SKM-1 treated with dmso at 0.1 percent for 144 hours (cell line): ENCODE measurements around the gene KIRREL3.

Experiments used
- DNase-seq: peaks from one replicate; lab custom pipeline; 2025; ENCODE audit not compliant: unreplicated experiment; lab: John Stamatoyannopoulos, UW

KIRREL3 gene

DNA sequence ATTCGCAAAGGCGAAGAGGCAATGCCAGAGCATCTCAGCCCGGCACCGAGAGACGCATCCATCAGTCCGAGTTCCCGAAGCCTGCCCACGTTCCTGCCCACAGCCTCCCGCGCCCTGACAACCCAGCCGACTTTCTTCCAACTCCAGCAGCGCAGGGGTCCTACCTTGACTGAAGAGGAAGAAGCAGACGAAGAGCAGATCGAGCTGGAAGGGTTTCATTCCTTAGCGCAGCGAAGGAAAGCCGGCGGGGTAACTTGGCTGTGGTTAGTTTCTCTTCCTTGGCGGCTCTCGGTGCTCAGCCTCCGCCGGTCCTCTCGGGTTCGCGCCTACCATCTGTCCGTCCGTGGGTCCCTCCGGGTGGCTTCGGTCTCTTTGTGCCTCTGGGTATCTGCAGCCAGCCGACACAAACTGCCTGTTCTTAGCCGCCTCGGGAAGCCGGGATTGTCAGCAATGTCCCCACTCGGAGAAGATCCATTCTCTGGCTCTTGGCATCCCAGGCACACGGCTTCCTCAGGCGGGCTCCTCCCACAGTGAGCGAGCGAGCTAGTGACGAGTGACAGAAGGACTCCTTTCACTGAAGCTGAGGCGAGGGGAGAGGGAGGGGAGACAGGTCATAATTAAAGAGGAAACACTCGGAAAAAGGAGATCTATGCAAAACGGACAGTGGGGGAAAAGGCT, at the start of gene KIRREL3:
Gene KIRREL3, minus strand, starts transcription at position 480 of the 678 bp plus-strand sequence.
- DNase-seq, result no peak

DNA sequence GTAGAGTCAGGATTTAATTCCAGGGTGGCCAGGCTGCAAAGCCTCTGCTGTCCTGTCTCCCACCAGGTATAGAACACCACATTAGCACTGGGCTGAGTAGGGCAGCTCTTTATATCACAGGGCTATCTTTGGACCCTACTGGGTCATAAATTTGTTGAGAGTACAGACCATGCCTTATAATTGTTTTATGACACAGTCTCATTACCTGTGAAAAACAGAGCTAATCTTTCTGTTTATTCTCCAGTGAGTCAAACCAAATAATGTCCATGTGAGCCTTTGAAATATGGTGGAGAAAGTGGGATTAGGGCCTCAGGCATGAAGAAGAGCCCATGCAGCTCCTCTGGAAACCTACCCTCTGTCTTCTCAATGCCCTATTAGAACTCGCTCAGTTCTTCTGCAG, 49.6 kb upstream of the KIRREL3 start:
- no peak for DNase-seq

DNA sequence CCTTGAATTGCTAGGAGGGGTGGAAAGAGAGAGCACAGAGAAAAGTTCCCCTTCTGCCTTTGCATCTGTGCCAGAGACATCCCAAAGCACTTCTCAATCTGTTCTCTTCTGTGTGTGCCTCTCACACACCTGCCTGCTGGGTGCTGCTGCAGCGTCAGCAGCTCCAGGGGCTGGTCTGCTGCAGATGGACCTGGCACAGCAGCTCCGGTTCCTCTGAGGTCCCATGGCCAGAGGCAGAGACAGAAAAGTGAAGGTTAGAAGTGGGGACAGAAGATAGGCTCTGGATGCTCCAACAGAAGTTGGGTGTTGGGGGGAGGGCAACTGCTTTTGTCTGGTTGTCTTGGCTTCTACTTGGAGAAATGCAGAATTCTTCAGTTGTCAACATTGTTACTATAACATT, 48.9 kb upstream of the KIRREL3 start:
- DNase-seq, result no peak

DNA sequence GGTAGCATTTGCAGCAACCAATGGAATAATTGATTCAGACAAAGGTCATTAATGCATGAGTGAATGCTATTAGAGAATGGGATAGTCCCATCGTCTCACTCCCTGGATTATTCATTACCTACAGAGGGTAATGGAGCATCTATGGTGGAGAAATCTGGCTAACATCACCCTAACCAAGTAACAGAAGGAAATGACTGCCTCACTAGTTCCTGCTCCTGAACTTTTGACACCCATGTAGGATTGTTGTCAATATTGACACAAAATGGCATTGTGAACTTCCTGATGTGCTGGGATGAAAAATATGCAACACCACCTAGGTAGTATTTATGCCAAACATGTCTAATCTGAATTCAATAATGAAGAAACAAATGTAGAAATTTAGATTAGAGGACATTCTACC, 44.0 kb upstream of the KIRREL3 start:
- DNase-seq, result no peak

DNA sequence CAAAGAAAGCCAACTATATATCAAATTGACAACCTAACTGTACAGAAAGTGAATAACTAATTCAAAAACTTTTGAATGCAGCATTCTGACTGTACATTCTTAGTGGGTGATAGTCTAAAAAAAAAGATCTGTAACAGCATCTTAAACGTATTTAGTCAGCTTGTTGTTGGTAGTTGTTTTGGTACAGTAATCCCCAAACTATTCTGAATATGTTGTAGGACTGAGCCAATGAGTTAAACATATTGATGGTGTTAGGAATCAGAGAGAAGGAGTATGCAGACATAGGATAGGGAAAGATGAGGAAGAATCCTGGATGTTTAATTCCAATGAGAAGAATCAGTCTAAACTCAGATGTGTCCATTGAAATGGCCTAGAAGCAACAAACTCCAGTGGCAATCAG, 41.9 kb upstream of the KIRREL3 start:
- DNase-seq, result no peak

DNA sequence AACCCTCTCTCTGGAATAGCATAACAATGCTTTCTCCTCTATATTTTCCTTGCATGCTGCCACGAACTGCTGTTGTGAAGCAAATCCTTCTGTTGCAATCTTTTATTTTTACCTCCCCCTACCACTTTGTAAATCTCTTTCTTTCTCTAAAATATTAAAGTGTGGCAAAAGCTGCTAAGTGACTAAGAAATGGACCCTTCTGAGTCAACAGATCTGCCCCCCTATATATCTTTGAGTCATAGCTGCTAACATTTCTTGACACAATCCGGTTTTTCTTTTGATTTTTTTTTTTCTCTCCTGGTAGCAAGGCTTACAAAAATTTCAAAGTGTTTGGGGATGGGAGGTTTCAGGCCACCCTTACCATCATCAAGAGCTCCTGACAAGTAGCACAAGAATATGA, 39.0 kb upstream of the KIRREL3 start:
- DNase-seq, result no peak

DNA sequence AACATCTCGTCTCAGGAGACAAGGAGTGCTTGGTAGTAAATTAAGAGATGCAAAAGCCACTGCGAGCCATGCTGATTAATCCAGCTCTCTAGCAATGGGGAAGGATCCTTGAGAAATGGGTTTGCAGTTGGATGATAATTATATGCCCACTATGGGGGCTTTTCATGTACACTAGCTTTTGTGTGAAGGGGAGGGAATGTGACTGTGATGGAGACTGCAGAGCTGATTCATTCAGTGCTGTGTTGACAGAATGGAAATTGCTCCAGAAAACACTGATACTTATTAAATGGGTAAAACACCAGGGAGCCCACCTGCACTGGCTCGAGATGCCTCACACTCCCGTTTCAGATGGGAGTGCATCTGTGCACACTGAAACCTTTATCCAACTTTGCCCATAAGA, 37.0 kb upstream of the KIRREL3 start:
- DNase-seq, result no peak

DNA sequence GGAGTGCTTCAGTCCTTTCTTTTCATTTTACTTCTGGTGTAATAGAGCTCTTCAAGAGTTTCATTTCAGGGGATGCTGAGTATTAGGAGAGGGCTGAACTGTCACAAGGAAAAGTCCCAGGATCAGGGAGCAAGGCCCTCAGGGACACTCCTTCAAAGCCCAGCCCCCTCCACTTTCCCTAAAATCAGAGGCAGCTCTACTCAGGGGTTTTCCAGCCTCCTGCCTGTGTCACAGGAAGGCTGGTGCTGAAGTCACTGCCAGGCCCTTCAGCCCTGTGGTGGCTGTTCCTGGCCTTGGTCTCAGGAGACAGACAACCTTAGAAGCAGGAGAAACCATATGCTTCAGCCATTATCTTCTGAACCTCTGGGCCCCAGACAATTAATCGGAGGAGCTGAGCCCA, 36.4 kb upstream of the KIRREL3 start:
- DNase-seq, result no peak

DNA sequence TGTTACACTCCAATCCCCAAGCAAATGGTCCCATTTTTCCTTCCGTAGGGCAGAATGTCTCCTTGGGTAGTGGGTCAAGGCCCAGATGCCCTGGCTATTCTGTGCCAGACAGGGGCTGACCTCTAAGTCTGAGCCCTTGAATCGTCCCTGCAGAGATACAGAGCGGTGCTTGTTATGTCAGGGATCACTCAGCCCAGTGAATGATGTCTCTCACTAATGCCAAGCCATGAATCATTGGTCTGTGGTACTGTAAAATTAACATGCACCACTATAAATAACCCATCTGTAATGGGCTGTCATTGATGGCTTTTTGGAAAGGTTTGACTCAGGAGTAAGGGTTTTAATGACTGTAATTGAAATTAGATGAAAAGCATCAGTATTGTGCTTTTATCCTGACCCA, 35.3 kb upstream of the KIRREL3 start:
- DNase-seq, result no peak

DNA sequence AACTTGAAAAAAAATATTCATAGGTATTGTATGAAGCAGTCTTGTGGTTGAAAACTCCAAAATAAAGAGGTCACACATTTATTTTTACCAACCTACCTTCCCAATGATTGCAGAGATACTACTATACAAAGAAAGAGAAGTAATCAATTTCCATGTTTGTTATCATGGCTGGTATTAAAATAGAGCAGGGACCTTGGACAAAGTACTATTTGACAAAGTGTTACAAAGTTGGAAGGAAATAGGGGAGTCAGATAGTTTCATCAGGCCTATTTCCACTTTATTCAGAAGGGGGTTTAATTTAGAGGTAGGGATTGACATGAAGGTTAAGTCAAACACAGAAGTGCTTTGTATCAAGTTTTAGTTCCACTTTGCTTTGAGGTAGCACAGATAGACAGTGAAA, 34.4 kb upstream of the KIRREL3 start:
- DNase-seq, result no peak

DNA sequence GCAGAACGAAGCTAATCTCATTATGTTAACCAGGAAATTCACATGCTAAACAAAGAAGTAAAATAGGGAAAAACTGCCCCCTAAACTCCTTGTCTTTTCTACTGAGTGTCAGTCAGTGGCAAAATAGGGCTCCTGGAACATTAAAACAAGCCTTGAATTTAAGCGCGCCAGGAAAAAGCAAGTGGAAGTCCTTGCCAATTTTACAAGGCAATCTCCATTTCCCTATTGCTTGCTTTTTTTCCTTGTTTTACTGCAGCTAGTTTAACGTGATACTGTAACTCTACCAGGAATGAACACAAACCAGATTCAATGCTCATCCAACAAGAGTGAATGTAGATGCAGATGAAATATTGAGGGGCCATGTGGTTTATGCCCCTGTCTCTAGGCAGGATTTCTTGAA, 28.1 kb upstream of the KIRREL3 start:
- DNase-seq, result no peak

DNA sequence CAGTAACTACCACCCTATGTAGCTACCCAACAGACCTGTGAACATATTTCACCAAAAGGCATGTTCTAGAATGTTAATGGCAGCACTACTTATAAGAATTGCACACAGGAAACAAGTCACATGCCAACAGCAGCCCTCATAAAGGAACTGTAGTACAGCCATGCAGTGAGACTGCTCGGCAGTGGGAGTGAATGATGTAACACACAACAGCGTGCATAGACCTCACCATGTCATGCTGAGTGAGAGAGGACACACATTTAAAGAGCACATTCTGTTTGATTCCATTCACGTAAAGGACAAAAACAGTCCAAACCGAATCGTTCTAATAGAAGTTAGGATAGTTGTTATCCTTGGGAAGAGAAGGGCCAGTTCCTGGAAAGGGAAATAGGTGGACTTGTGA, 27.2 kb upstream of the KIRREL3 start:
- DNase-seq, result no peak

DNA sequence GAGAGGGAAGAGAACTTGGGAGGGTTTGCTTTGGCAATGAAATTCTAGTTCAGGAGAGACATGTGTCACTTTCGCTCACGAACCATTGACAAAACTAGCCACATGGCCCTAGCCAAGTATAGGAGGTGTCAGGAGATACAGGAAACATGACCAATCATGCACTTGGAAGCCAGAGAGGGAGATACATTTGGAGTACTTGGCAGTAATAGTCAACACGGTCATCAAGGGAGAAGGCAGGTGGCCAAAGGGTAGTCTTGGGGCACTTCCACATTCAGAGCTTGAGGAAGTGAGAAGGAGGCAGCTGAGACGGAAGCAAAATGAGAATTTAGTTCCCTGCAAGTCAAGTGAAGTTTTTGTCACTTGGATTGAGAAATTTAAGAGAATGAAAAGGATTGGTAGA, 26.4 kb upstream of the KIRREL3 start:
- DNase-seq, result no peak

DNA sequence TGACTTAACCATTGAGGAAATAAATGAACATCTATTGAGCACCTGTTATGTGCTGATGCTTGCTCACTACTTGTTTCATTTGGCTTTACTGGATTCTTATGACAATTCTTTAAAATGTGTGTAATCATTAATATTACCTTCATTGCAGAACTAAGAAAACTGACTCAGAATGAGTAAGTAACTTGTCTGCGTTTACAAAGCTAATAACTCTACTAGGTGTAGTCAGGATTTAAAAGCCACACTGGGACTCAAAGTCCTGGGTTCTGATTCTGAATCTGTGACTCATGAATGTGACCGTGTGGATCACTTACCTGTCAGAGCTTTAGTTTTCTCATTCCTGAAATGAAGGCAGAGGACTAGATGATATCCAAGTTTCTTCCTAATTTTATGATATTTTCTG, 23.4 kb upstream of the KIRREL3 start:
- DNase-seq, result no peak

DNA sequence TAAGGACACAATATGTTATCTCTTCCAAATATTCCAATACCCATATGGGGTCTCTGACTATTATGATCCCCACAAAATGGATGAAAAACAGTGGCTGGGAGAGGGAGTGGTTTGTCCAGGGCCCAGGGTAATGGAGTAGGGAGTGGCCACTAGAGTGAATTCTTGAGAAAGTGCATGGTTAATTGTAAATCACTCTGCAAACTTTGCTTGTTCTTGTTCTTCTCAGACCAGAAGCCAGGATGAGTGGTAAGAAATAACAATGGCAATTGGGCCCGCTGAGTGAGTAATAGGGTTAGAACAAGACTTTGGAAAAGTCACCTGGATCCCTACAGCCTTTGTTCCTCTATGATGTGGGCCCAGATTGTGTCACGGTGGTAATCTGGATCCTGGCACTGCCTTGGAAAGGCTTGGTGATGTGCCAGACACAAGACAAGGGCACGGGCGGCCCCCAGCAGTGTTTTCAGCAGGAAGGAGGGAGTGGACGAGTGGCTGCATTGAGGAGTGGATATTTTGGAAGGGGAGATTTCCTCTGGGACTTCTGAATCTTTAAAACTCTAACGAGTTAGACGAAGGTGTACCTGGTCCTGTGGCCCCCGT, 18.2 kb upstream of the KIRREL3 start:
- DNase-seq, result no peak

DNA sequence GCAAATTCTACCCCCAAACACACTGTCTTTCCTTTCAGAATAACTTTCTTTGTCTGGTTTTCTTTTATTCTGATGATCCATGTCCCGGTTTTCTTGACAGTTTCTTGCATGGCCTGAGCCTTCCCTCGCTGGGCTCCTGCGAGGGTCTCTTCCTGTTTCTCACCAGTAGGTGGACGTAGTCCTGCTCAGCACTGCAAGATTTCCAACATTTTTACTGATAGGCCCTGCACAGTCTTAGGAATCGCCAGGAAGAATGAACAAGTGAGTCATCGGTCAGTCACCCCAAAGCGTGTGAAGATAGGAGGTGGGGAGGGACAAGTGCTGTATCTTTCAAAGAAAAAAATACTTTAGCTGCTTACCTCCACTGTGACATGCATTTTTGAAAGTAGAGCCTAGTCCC, 16.9 kb upstream of the KIRREL3 start:
- no peak for DNase-seq

DNA sequence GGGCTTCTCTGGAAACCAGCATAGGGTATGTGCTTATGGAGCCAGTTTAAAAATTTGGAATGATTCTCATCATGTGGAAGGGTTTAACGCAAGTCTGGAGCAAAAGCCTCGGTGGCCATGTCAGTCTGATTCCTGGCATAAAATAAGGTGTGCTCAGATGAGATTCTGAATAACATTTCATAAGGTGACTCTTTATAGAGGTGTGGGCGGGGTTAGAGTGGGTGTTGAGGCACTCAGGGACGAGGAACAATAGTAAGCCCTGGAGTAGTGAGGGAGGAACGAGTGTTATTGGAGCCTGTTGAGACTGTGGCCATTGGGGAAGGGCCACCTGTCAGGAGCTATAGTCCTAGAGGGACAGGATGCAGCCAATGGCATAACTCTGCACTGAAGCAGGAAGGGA, 13.0 kb upstream of the KIRREL3 start:
- DNase-seq, result no peak

DNA sequence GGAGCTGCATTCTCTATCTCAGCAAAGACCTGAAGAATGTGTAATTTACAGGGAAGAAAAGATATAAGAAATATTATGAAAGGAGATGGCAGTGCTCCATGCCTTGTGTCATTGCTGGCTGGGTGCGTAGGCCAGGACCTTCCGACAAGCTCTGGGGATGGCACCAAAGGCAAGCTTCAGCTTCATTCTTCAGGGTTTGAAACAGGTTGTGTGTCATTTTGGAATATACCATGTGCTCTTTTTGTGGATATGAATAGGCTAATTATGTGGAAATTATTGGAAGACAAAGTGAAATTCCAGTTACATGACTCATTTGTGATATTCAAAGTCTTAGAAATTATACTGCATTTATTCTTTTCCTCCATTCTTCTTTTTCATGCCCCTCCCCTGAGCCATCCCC, 5.7 kb upstream of the KIRREL3 start:
- DNase-seq, result no peak

DNA sequence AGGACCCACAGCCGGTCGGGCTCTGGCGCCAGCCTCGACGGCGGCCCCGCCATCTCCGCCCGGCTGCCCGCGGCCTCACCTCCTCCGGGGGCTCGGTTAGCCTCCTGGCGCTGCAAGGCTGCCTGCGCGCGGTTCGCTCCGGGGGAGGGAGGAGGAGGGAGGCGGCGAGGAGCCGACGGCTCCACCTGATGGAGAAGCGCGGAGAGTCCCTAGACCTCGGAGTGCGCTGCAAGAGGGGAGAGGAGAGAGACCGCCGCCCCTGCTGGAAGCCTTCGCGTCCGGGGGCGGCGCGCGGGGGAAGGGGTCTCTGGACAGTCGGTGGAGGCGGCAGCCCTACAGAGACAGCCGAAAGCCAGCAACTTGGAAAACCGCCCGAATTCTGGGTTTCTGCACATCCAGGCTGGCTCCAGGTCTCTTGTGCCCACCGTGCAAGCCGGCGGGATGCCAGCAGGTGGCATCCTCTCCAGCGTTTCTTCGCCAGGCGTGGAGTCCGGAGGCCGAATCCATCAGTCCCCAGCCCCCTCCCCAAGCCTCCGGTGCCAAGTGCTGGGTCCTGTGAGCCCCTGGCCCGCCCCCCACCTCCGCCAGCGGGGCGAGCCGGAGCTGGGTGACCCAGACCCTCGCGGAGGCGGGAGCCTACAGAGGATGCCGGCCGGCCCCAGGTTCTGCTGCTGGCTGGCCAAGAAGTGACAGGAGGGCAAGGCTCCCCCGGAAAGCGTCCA, 2.9 kb upstream of the KIRREL3 start:
- DNase-seq, result no peak

DNA sequence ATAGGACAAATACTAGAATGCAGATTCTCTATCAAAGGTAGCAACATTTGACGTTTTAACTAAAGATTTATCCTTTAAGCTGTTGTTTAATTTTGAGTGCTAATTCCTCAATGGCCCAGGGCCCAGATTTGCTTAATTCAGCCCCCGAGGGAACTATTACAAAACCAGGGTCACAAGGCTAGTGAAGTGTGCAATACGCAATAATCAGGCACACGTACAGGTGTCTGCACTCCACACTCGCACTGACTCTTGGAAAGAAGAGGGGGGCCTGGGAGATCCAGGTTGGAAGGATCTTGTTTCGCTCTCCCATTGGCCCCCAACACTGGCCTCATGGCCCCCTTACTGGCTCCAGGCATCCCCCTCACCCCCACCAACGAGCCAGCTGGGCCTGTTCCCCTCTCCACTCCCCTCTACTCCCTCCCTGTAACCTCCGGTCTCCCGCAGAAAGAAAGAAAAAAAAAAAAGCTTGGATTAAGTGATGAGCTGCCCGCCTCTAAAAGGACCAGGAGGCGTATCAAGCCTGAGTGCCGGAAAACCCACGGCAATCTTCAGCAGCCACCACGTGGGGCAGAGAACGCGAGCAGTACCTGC, 2.2 kb upstream of the KIRREL3 start:
- no peak for DNase-seq

DNA sequence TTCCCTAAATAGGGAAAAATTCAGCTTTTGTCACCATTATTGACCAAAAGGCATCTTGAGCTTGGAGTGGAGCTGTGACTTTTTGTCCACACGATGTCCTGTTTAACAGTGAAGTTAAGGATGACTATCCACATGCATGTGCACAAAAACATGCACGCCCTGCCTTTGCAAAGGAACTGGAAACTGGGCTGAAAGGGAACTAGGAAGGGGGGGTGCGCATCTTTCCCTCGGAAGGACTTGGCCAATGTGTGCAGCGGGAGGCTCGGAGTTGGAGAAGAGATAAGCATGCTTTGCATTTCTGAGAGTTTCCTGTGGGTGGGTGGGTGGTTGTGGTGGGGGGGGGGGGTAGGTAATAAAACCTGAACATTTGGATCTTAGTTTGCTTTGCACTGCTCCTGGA, 411 bp upstream of the KIRREL3 start:
- DNase-seq, result no peak

DNA sequence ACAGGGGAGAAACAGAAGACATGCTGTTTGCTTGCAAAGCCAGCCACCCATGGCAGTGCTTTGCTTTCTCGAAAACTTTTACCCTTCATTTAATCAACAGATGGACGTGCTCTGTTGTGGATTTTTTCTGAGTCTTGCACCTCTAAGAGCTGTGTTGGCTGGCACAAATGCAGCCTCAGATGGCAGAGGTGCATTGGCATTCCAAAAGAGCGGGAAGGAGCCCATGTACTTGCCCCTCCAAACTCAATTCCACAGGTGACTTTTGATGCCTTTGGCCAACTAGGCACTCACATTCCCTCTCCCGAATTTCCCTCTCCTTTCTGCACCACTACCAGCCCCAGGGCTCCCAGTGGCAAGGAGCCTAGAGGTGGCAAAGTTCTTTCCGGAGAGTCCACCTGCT, 1.2 kb downstream of the KIRREL3 start:
- DNase-seq, result no peak
